NCI-H510A (cell line): Measurements from ENCODE around the gene PRDM16.
"Not testable (repeated sequence)": the region's sequence is repeated elsewhere in the genome, so short reads cannot be mapped to it uniquely, and the experiment has no call there.

Experiments
- DNase-seq: peaks from one replicate; lab custom pipeline; 2025; lab: John Stamatoyannopoulos, UW

PRDM16 gene

GRCh38 chr1:3163356-3163755 lies 94.4 kb downstream of the PRDM16 start:
- DNase-seq: no peak

GRCh38 chr1:3164671-3165070 lies 95.7 kb downstream of the PRDM16 start:
- DNase-seq: no peak

GRCh38 chr1:3165189-3165588 lies 96.2 kb downstream of the PRDM16 start:
- not testable (repeated sequence) for DNase-seq

GRCh38 chr1:3166206-3166918 lies 97.4 kb downstream of the PRDM16 start:
- DNase-seq: no peak

GRCh38 chr1:3167255-3167654 lies 98.3 kb downstream of the PRDM16 start:
- no peak for DNase-seq

GRCh38 chr1:3168678-3169077 lies 99.7 kb downstream of the PRDM16 start:
- DNase-seq: no peak

GRCh38 chr1:3169665-3170356 lies 100.8 kb downstream of the PRDM16 start:
- DNase-seq: no peak

GRCh38 chr1:3170561-3171453 lies 101.8 kb downstream of the PRDM16 start:
- no peak for DNase-seq

- no peak for DNase-seq
Observed at GRCh38 chr1:3171761-3172160, 102.8 kb downstream of the PRDM16 start.

GRCh38 chr1:3172431-3173380 lies 103.7 kb downstream of the PRDM16 start:
- DNase-seq: no peak

- no peak for DNase-seq
Observed at GRCh38 chr1:3173381-3173980, 104.5 kb downstream of the PRDM16 start.

GRCh38 chr1:3174487-3175247 lies 105.7 kb downstream of the PRDM16 start:
- no peak for DNase-seq

GRCh38 chr1:3175486-3175885 lies 106.5 kb downstream of the PRDM16 start:
- DNase-seq: no peak

GRCh38 chr1:3176028-3176427 lies 107.0 kb downstream of the PRDM16 start:
- no peak for DNase-seq

GRCh38 chr1:3176820-3177219 lies 107.8 kb downstream of the PRDM16 start:
- no peak for DNase-seq

GRCh38 chr1:3178279-3178678 lies 109.3 kb downstream of the PRDM16 start:
- no peak for DNase-seq

GRCh38 chr1:3179471-3179870 lies 110.5 kb downstream of the PRDM16 start:
- DNase-seq: no peak

- no peak for DNase-seq
Observed at GRCh38 chr1:3180915-3181314, 111.9 kb downstream of the PRDM16 start.

GRCh38 chr1:3181956-3182355 lies 113.0 kb downstream of the PRDM16 start:
- DNase-seq: no peak

- DNase-seq: no peak
Observed at GRCh38 chr1:3183411-3183810, 114.4 kb downstream of the PRDM16 start.
